Fibroblast of mammary gland (primary cell): Measurements from ENCODE around the gene LMO1.

ENCODE experiments used
- DNase-seq: peaks from one replicate; pipeline ENCODE4 v3.0.0-alpha.2; 2010; ENCODE audit warnings: low read depth
- H3K4me3 ChIP-seq: 2 replicates; pipeline ENCODE4 v1.5.1; 2011; ENCODE audit warnings: low read depth, mild to moderate bottlenecking, low read length, moderate library complexity; ENCODE audit not compliant: control insufficient read depth
- CTCF ChIP-seq: conservative IDR thresholded peaks from 2 replicates; pipeline ENCODE4 v1.5.1; 2011; ENCODE audit warnings: low read depth, low read length, inconsistent platforms; ENCODE audit not compliant: control insufficient read depth, insufficient read depth

LMO1 gene

GRCh38 chr11:8260202-8260966, 3.3 kb downstream of the LMO1 start:
- H3K4me3 ChIP-seq: no peak overlapping the region
- DNase-seq: no peak
- no peak for TF ChIP-seq CTCF

GRCh38 chr11:8259306-8259959, 4.2 kb downstream of the LMO1 start:
- no peak for TF ChIP-seq CTCF
- H3K4me3 ChIP-seq: no peak overlapping the region
- DNase-seq: no peak

GRCh38 chr11:8258784-8259183, 4.9 kb downstream of the LMO1 start:
- DNase-seq: peak; percentile 74
- no peak overlapping the region for H3K4me3 ChIP-seq
- TF ChIP-seq CTCF: no peak

- DNase-seq: no peak
- H3K4me3 ChIP-seq: no peak overlapping the region
- no peak for TF ChIP-seq CTCF
Measured at GRCh38 chr11:8258289-8258688, 5.4 kb downstream of the LMO1 start.

- DNase-seq: no peak
- TF ChIP-seq CTCF: no peak
Measured at GRCh38 chr11:8257003-8257664, 6.5 kb downstream of the LMO1 start.

GRCh38 chr11:8256271-8257002, 7.2 kb downstream of the LMO1 start:
- H3K4me3 ChIP-seq: no peak overlapping the region
- TF ChIP-seq CTCF: no peak
- no peak for DNase-seq

More at GRCh38 chr11:8257003-8257664, 6.5 kb downstream of the LMO1 start:
- H3K4me3 ChIP-seq: no peak overlapping the region
